ENCODE results near the gene TMEM52. TPM values are rescaled to one million over a fixed set of nuclear protein-coding genes. Genes with fewer than 3 reads are reported as not detected.
A peak's percentile ranks its signal among the peaks of the same experiment; 100 is the strongest.

Gene TMEM52
- total and polyA plus RNA-seq, 2 of the 13 experiments (the other 11 are each of a cell fraction or from before 2014, with no cell fraction given), result 13.2 to 18.7 TPM

- TF ChIP-seq ZNF616 (CRISPR knock-in tag; IDR thresholded peaks at IDR 0.05; ENCODE audit: low read depth) (0 out of 2 replicates have a peak, but pooled peaks have one; percentile 25), HOXA5 (CRISPR knock-in tag; IDR thresholded peaks at IDR 0.05) (0 out of 2 replicates have a peak, but pooled peaks have one; percentile 28), ZNF605 (CRISPR knock-in tag; IDR thresholded peaks at IDR 0.05) (no peak), ZNF780A (CRISPR knock-in tag; IDR thresholded peaks at IDR 0.05) (no peak), ZNF292 (CRISPR knock-in tag; IDR thresholded peaks at IDR 0.05; ENCODE audit: borderline replicate concordance, low read depth) (peak; percentile 82; the same call in 1 of the 2 replicates), DRAP1 (CRISPR knock-in tag; IDR thresholded peaks at IDR 0.05) (peak; percentile 70), CREBL2 (CRISPR knock-in tag; IDR thresholded peaks at IDR 0.05; ENCODE audit: borderline replicate concordance) (peak; percentile 23; the same call in 1 of the 2 replicates), RFX3 (CRISPR knock-in tag; IDR thresholded peaks at IDR 0.05) (no peak), POLR2AphosphoS5 (IDR thresholded peaks at IDR 0.05; ENCODE audit: low read depth, low read length) (peak; percentile 67), ZNF230 (CRISPR knock-in tag; IDR thresholded peaks at IDR 0.05) (no peak), PITX1 (CRISPR knock-in tag; IDR thresholded peaks at IDR 0.05) (peak; percentile 44; the same call in 1 of the 2 replicates), KDM3A (CRISPR knock-in tag; IDR thresholded peaks at IDR 0.05; ENCODE audit: low read depth) (peak; percentile 36; the same call in 1 of the 2 replicates), NR3C1 (CRISPR knock-in tag; IDR thresholded peaks at IDR 0.05) (no peak), ZNF772 (CRISPR knock-in tag; IDR thresholded peaks at IDR 0.05) (peak; percentile 5; the same call in 1 of the 2 replicates), CENPT (CRISPR knock-in tag; IDR thresholded peaks at IDR 0.05; ENCODE audit: low read depth) (no peak), ZFYVE20 (CRISPR knock-in tag; IDR thresholded peaks at IDR 0.05; ENCODE audit: borderline replicate concordance, low read depth) (no peak), NFAT5 (CRISPR knock-in tag; IDR thresholded peaks at IDR 0.05) (no peak), THAP11 (CRISPR knock-in tag; IDR thresholded peaks at IDR 0.05) (0 out of 2 replicates have a peak, but pooled peaks have one; percentile 35), ISL2 (CRISPR knock-in tag; IDR thresholded peaks at IDR 0.05) (0 out of 2 replicates have a peak, but pooled peaks have one; percentile 44), AFF4 (CRISPR knock-in tag; IDR thresholded peaks at IDR 0.05) (0 out of 2 replicates have a peak, but pooled peaks have one; percentile 49)
Observed at GRCh38 chr1:1922956-1923833, 4.1 kb upstream of the TMEM52 start (continued).
